HG03521 (cell line): ENCODE results near the gene HS3ST3A1.

Experiments
- ATAC-seq: cut with Tn5 transposase; IDR thresholded peaks from one replicate; pipeline ENCODE4 v1.9.1; 2021; ENCODE audit warnings: mild to moderate bottlenecking, moderate library complexity; ENCODE audit not compliant: unreplicated experiment

HS3ST3A1 gene

DNA sequence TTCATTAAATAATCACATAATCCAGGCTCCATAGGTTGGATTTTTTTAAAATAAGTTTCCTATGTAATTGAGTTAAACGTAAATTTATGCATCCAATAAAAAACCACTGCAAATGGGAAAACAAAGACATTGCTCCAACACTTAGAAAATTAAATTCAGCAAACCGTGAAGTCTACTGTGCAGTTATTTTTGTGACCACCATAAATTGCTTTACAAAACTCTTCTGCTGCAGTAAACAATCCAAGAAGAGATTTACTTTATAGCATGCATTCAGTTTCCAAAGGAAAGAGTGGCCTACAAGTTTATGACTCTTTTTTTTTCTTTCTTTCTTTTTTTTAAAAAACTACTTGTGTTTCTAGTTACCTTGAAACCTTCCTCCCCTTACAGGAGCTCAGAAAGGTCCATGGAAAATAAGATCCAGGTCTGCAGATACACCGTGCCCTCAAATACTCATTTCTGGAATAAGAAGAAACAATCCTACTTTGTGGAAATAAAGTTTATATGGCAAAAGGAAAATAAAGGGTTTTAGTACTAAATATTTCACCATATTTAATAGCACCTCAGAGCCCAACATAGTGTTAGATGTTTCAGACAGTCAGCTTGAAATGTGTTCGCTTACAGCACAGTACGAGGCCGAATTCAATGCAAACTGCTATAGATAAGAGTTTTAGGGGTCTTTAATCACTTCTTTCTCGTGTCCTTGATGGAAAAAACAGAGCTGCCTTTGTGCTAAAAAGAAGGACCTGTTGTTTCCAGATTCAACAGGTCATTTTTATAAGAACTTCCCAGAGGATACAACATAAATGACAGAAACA lies 3.2 kb downstream of the HS3ST3A1 start:
- no peak for ATAC-seq

GRCh38 chr17:13597723-13598347 lies 3.9 kb downstream of the HS3ST3A1 start:
- no peak for ATAC-seq

- no peak for ATAC-seq
Measured at GRCh38 chr17:13596241-13596923, 5.3 kb downstream of the HS3ST3A1 start.

DNA sequence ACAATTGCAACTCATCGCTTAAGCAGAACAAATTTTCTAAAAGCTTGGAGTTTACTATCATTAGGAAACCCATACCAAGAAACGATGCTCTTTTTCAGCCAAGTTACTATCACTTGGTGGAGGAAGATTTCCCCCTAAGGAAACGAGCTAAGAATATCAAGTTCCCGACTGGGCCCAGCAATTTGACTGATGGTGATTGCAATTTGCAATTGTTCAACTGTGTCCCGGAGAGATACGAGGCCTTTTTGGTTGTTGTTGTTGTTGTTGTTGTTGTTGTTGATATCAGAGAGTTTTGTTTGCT lies 6.2 kb downstream of the HS3ST3A1 start:
- no peak for ATAC-seq

GRCh38 chr17:13594762-13595598 lies 6.7 kb downstream of the HS3ST3A1 start:
- ATAC-seq = no peak

- ATAC-seq = no peak
Measured at GRCh38 chr17:13594310-13594709, 7.4 kb downstream of the HS3ST3A1 start.

DNA sequence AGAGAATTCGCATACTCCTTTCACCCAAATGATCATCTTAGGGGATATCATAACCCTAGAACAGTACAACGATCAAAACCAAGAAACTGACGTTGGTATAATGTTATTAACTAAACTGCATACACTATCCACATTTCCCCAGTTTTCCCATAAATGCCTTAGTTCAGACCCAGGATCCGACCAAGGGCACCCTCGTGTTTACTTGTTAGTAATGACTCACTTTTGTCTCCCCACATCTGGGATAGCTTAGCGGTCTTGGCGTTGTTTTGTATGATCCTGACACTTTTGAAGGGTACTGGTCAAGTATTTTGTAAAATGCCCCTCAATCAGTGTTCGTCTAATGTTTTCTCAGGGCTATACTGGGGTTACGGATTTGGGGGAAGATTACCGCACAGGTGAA lies 8.0 kb downstream of the HS3ST3A1 start:
- no peak for ATAC-seq

DNA sequence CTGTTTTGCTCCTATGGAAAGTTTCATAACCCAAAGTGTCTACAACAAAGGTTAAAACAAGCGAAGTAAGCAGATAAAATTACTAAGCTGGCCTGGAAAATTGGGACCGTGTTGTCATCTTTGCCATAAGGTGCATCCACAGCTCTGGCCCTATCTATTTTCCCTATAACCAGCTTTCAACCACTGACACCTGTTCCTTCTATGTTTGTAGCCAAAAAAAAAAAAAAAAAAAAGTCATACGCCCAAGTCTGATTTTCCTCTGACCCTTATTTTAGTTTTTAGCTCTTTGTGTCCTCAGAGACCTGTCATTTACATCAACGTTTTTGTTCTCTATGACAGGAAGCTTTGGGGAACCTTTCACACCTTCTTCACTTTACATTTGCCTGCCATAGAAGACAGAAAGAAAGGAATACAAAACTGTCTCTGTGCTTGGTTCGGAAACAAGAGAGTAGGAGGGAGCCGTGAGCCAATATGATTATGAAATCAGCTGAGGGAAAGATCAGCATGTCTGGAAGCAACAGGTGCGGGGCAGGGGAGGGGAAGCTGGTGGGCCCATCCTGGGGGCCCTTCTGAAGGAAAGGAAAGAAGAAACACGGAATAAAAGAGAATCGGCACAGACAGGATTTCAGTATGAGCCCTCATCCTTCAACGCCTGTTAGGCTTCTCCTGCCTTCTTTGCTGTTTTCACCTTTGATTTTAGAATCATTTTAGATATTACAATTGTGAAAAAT lies 8.5 kb downstream of the HS3ST3A1 start:
- ATAC-seq = no peak

DNA sequence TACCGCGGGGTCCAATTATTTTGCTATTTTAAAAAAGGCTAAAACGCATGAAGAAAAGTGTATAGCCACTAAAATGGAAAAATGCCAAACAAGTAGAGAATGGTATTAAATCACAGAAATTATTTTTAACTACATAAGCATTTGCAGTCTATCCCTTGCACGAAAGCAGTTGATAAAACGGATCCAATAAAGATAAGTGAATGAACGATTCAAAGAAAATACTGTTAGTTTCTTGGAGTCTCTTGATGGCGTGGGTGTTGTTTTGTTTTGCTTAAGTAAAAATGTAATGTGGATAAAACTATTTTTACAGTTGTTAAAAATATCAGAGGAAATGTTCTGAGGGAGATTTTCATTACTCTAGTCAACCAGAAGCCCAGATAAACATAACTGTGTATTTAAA lies 9.3 kb downstream of the HS3ST3A1 start:
- no peak for ATAC-seq

DNA sequence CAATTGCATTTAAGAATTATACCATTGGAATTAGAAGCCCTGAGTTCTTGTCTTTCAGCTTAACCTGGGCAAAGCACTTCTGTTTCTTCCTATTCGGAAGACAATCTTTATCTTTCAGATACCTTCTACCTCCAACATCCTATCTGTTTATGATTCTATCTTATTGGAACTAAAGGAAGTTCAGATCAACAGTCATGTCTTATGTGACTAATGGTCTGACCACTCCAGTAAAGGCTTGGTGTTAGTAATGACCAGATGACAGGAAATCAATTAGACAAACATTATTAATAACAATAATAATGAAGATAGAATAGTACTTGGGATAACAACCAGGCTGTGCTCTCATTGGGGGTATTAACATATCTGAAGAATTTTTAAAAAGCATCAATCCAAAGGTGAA lies 11.3 kb downstream of the HS3ST3A1 start:
- no peak for ATAC-seq

DNA sequence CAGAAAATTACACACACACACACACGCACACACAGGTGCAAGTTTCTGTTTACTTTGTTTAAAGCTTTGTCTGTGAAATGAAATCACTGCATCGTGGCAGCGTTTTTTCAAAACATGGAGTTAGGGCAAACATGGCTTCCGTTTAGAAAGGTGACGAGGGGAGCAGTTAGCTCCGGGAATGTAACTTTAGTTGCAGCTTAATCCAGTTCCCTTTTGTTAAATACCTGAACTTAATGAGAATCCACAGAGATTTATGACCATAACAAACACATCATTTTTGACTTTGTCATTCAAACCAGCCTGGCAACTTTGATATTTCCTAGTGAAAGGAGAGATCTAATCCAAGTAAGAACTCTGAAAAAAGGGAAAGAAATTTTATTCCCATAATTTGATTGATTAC lies 12.1 kb downstream of the HS3ST3A1 start:
- ATAC-seq = no peak

DNA sequence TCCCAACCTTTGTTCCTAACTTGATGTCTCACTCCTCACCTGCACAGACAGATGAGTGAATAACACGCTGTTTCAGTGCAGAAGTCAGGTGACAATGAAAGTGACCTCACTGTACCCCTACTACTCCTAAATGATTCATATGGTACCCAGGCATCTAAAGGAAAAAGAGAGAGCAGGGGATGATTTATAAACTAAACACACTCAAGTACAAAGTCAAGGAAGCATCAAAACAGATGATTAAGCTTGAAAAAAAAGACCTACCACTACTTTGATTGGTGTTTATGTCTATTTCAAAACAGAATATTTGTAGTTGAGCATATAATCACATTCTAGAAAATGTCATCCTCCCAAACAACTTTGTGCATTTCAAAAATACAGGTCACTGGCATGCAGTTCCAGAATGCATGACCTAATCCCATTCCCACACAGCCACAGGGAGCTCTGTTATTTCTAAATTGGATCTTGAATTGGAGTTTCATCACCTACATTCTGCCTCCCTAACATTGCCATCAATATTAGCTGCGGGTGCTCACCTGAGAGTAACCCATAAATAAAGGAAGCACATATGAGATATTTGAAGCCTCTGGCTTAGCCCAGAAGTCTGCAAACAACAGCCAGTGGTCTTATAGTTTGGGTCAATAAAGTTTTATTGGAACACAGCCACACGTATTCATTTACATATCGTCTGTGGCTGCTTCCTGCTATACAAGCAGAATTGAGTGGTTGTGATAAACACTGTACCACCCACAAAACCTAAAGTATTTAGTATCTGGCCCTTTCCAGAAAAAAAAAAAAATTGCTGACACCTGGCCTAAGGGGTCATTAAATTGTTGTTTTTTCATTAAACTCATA lies 14.0 kb downstream of the HS3ST3A1 start:
- ATAC-seq = no peak

DNA sequence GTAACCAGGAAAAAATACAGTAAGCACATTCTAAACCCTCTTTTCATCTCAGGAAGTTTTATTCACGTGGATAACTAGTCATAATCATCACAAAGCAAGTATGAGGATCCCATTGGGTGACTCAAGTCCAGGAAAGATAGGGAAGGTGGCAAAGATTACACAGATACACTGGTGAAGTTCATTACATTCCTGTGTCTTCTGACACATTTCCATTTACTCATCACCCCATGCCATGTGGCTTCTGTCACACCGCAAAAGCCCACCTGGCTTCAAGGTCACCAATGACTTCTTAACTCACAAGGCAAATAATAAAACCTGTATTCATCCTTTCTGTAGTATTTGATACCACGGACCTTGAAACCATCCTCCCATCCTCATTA lies 17.0 kb downstream of the HS3ST3A1 start:
- ATAC-seq = no peak

DNA sequence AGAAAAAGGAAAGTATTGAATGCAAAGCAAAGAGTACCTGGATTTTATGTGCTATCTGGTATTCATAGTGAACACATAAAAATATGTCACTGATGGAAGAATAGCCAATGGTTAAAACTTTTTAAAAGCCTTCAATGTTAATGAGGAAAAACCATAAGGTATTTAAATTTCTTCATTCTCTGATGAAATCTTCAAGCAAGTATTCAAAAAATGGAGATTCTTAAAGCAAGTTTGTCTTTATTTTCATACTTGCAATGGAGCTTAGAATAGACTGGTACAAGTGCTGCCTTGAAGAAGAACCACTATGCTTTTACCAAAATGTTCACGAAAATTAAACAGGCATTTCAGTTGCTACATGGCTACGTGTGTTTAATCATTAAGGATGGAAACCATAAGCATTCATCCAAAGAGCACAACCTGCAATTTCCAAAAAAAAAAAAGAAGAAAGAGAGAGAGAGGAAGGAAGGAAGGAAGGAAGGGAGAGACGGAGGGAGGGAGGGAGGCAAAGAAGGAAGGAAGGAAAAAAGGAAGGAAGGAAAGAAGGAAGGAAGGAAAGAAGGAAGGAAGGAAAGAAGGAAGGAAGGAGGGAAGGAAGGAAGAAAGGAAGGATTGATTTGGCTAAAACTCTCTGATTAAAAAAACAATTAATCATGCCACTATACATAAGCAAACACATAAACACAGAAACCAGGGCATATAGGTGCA lies 17.6 kb downstream of the HS3ST3A1 start:
- ATAC-seq = no peak

DNA sequence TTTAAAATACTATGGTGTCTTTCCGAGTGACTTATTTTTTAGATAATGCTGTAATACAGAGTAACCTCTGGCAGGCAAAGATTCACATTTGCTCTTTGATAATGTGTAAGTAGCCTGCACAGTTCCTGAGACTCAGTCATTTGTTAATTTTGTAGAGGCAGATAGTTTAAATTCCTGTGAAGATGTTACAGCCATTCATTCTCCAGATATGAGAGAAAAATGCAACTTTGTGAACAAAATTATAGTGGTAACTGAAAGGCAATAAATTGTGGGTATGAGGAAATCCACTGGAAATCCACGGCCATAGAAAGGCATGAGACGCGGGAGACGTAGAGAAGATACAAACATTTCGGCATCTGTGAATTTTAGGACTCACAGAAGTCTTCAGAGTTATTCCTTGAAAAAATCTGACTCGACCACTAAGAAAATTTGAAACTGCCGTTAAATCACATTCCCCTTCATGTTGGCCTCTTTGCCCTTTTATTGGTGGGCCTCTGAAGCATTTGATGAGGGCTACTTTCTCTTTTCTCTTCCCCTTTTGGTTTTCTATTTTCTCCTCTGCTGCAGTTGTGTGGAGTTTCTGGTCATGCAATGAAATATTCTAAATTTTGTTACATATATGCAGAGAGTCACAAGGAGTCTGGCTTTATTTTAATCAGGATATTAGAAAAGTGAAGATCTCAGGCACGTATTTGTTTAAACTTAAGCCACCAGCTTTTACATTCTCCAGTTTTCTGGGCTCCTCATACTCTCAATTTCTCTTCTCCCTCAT lies 18.8 kb downstream of the HS3ST3A1 start:
- no peak for ATAC-seq

DNA sequence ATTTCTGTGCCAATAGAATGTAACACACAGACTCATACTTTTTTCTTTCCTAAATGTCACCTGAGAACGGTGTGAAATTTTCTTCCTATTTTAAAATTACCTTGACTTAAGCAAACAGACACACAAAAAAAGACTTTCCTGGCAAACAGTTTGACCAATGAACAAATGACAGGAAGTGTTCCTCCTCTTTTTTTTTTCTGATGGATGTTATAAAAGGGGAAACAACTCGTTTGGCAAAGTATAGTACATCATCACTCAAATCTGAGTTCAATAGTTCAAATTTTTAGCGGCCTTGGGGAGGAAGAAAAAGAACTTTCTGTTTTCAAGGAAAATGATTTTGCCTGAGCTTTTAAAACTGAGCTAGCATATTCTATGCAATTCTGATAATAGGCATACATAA lies 19.8 kb downstream of the HS3ST3A1 start:
- ATAC-seq = no peak

- no peak for ATAC-seq
Measured at GRCh38 chr17:13580790-13581189, 20.9 kb downstream of the HS3ST3A1 start.
